ENCODE data around the gene TRABD2B.

GRCh38 chr1:47972864-47973432 is 24.2 kb downstream of the TRABD2B start:
- TF ChIP-seq CTCF (IDR thresholded peaks at IDR 0.05): peak in 1 of 6 experiments; percentile 31
- no peak for TF ChIP-seq POLR2A (IDR thresholded peaks at IDR 0.05)
